RWPE2 (cell line): ENCODE results near the gene PJVK.

Experiments
- ATAC-seq: fragments of 200-7000 bp; cut with Tn5 transposase; 3 replicates; pipeline ENCODE4 v1.9.1; 2021; ENCODE audit warnings: low read depth
- DNase-seq: peaks from one replicate; pipeline ENCODE4 v3.0.0-alpha.2; 2020; ENCODE audit warnings: low spot score
- H3K27ac ChIP-seq: fragments of 450-650 bp; 2 replicates; pipeline ENCODE4 v1.5.1; 2017; ENCODE audit warnings: mild to moderate bottlenecking; ENCODE audit not compliant: poor library complexity, severe bottlenecking
- H3K27me3 ChIP-seq: fragments of 250-450 bp; sonication (Bioruptor Pico); 2 replicates; pipeline ENCODE4 v1.5.1; 2021; ENCODE audit warnings: mild to moderate bottlenecking, moderate library complexity; ENCODE audit not compliant: insufficient read depth, poor library complexity, severe bottlenecking
- H3K36me3 ChIP-seq: fragments of 250-450 bp; sonication (Bioruptor Pico); 2 replicates; pipeline ENCODE4 v1.5.1; 2020; ENCODE audit warnings: low read depth, mild to moderate bottlenecking, moderate library complexity
- H3K4me1 ChIP-seq: fragments of 250-450 bp; sonication (Bioruptor Pico); 2 replicates; pipeline ENCODE4 v1.5.1; 2021; ENCODE audit warnings: mild to moderate bottlenecking, moderate library complexity; ENCODE audit not compliant: insufficient read depth, poor library complexity, severe bottlenecking
- H3K4me3 ChIP-seq: fragments of 250-450 bp; sonication (Bioruptor Pico); 2 replicates; pipeline ENCODE4 v1.5.1; 2021; ENCODE audit warnings: mild to moderate bottlenecking, moderate library complexity; ENCODE audit not compliant: severe bottlenecking
- H3K9me3 ChIP-seq: fragments of 250-450 bp; sonication (Bioruptor Pico); 2 replicates; pipeline ENCODE4 v1.5.1; 2021; ENCODE audit warnings: mild to moderate bottlenecking, moderate library complexity; ENCODE audit not compliant: severe bottlenecking
- CTCF ChIP-seq: fragments of 450-650 bp; IDR thresholded peaks from one replicate; pipeline ENCODE4 v1.5.1; 2017; ENCODE audit warnings: mild to moderate bottlenecking, moderate library complexity; ENCODE audit not compliant: poor library complexity, severe bottlenecking

Gene PJVK

GRCh38 chr2:178484245-178485041, 33.3 kb downstream of the PJVK start:
- H3K4me1 ChIP-seq, result peaks cover 19% of the 10 kb centered on the region
- DNase-seq, result no peak
- H3K27ac ChIP-seq, result no peak overlapping the region
- ATAC-seq, result no peak
- TF ChIP-seq CTCF, result no peak
- no peaks in the 10 kb centered on the region for H3K27me3 ChIP-seq
- H3K4me3 ChIP-seq, result no peak overlapping the region
- no peaks in the 10 kb centered on the region for H3K36me3 ChIP-seq
- no peaks in the 10 kb centered on the region for H3K9me3 ChIP-seq

- no peaks in the 10 kb centered on the region for H3K9me3 ChIP-seq
- ATAC-seq (no peak), DNase-seq (no peak)
- peaks cover 15% of the 10 kb centered on the region for H3K4me1 ChIP-seq
- H3K4me3 ChIP-seq, result no peak overlapping the region
- no peak overlapping the region for H3K27ac ChIP-seq
- peaks cover 8% of the 10 kb centered on the region for H3K36me3 ChIP-seq
- no peaks in the 10 kb centered on the region for H3K27me3 ChIP-seq
- no peak for TF ChIP-seq CTCF
These were observed 34.2 kb downstream of the PJVK start for GRCh38 chr2:178485356-178485755.

GRCh38 chr2:178491612-178492011, 40.4 kb downstream of the PJVK start:
- ATAC-seq (no peak), DNase-seq (no peak)
- H3K27me3 ChIP-seq, result no peaks in the 10 kb centered on the region
- H3K4me3 ChIP-seq, result no peak overlapping the region
- TF ChIP-seq CTCF, result no peak
- no peak overlapping the region for H3K27ac ChIP-seq
- H3K9me3 ChIP-seq, result no peaks in the 10 kb centered on the region
- H3K36me3 ChIP-seq, result peaks cover 50% of the 10 kb centered on the region
- no peaks in the 10 kb centered on the region for H3K4me1 ChIP-seq

GRCh38 chr2:178496049-178496448, 44.9 kb downstream of the PJVK start:
- no peak overlapping the region for H3K4me3 ChIP-seq
- peaks cover 71% of the 10 kb centered on the region for H3K36me3 ChIP-seq
- no peaks in the 10 kb centered on the region for H3K27me3 ChIP-seq
- no peaks in the 10 kb centered on the region for H3K4me1 ChIP-seq
- H3K27ac ChIP-seq, result no peak overlapping the region
- DNase-seq (no peak), ATAC-seq (no peak)
- TF ChIP-seq CTCF, result no peak
- no peaks in the 10 kb centered on the region for H3K9me3 ChIP-seq

GRCh38 chr2:178498137-178498536, 47.0 kb downstream of the PJVK start:
- no peaks in the 10 kb centered on the region for H3K27me3 ChIP-seq
- no peak for TF ChIP-seq CTCF
- DNase-seq (no peak), ATAC-seq (no peak)
- no peak overlapping the region for H3K4me3 ChIP-seq
- H3K27ac ChIP-seq, result no peak overlapping the region
- no peaks in the 10 kb centered on the region for H3K9me3 ChIP-seq
- no peaks in the 10 kb centered on the region for H3K4me1 ChIP-seq
- peaks cover 77% of the 10 kb centered on the region for H3K36me3 ChIP-seq
